Smooth muscle cell of the brain vasculature (primary cell): ENCODE measurements around the gene HSDL2.

Experiments
- DNase-seq: peaks from one replicate; pipeline ENCODE4 v3.0.0-alpha.2; 2012; ENCODE audit warnings: low read depth, low spot score

HSDL2 gene

DNA sequence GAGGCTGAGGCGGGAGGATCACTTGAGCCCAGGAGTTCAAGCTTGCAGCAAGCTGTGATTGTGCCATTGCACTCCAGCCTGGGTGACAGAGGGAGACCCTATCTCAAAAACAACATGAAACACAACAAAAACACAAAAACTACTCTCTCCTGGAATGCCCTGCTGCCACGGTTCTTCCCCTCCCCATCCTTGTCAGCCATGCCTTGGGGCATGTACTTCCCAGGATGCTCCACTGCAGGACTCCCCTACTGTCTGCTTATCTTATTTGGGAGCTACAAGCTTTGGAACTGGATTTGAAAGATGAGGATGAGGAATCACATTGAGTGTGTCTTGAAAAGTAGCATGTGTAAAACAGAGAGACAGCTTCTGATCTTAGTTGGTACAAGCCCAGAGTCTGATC, 66.6 kb downstream of the HSDL2 start:
- DNase-seq = no peak

DNA sequence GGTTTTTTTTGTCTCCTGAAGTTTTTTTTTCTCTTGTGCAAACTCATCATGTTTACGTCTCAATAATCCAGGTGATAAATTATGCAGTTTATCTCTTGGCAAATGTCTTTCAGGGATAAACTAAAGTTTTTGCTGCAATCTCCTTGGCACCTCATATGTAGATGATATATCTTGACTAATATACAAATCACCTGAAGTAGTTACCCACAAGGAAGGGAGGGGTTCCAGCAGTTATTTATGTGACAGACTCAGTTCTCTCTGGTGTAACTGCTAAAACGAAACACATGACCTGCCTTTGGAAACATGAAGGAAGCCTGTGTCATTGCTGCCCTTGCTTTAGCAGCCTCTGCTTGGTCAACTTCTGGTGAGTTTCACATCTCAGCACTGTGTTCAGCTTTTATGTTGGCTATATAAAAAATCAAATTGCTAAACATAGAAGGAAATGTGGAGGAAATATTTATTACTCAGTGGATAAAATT, 67.4 kb downstream of the HSDL2 start:
- no peak for DNase-seq

DNA sequence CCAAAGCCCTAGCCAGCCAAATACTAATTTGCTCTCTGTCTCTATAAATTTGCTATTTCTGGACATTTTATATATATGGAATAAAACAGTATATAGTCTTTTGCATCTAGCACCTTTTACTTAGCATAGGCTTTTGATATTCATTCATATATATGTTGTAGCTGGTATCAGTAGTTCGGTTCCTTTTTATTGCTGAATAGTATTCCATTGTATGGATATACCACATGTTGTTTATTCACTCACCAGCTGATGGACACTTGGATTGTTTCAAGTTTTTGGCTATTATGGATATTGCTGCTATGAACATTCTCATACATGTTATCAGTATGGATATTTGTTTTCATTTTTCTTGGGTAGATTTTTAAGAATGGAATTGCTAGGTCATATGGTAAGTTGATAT, 82.9 kb downstream of the HSDL2 start:
- no peak for DNase-seq

DNA sequence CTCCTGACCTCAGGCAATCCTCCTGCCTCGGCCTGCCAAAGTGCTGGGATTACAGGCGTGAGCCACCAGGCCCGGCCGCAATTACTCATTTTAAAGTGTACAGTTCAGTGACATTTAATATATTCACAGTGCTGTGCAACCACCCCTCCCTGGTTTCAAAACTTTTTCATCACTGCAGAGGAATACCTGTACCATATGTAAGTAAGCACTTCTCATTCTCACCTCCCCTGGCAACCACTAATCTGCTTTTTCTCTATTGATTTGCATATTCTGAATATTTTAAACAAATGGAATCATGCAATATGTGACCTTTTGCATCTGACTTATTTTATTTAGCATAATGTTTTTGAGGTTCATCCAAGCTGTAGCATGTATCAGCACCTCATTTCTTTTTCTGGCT, 85.4 kb downstream of the HSDL2 start:
- DNase-seq = no peak

DNA sequence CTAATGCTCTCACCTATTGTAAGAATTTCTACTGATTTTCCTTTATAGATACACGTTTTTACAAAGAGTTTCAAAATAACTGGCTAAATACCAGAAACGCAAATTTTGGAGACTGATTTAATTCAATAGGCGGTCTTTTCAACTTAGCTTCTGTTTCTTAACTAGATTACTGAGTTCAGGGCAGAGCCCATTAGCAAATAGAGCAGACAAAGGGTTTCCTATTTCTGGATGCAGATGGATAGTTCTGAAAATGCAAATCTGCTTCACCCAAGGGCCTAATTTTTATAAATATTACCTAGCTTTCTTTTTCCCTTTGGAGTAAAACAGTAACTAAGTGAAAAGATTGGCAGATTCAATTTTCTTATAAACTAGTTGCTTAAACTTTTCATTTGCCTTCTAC, 93.1 kb downstream of the HSDL2 start:
- DNase-seq = no peak

DNA sequence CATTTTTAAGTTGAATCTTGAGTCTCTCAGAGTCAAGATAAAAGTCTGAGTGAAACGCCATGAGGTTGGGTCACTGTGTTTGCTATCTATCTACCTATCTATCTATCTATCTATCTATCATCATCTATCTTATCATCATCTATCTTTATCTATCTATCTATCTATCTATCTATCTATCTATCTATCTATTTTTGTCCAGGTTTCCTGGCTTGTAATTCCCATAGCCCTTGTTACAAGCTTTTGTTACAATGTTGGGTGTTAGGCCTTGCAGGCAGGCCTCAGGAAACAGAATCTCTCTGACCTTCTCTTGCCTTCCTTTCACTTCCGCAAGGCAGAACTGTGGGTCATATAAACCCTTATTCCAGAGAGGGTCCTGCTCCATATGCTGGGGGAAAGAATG, 94.1 kb downstream of the HSDL2 start:
- DNase-seq = no peak

DNA sequence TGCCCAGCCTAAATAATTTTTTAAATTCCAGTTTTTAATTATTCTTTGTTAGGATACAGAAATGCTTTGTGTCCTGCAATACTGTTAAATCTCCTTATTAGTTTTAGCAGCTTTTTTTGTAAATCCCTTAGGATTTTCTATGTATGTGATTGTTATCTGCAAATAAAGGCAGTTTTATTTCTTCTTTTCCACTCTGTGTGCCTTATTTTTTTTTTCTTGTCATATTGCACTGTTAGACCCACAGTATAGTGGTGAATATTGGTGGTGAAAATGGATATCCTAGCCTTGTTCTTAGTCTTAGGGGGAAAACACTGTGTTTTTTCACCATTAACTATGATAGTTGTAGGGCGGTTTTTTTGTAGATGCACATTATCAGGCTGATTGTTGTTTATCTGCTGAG, 95.4 kb downstream of the HSDL2 start:
- no peak for DNase-seq

DNA sequence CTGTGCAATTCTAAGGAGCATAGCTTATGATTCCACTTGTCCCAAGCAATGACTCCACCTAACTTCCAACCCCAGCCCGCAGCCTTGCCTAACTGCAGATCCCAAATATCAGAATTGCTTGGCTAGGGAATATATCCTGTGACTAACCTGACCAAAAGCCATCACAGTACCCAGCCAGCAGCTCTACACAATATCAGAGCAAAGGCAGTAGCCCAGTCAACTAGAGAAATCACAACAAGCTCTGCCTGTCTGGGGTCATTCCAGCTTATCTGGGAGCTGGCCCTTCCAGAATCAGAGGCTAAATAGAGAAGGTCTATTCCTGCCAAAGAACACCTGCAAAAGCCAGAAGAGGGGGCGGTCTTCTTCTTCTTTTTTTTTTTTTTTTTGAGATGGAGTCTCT, 97.4 kb downstream of the HSDL2 start:
- no peak for DNase-seq

DNA sequence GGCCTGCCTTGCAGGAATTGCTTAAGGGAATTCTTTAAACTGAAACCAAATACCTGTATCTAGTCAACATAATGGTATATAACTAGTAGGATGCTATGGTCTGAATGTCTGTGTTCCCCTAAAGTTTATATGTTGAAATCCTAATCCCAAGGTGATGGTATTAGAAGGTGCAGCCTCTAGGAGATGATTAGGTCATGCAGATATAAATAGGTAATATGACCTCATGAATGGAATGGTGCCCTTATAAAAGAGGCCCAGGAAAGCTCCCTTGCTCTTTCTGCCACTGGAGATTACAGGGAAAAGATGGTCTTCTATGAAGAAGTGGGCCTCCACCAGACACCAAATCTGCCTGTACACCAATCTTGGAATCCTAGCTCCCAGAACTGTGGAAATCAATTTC, 99.3 kb downstream of the HSDL2 start:
- no peak for DNase-seq

DNA sequence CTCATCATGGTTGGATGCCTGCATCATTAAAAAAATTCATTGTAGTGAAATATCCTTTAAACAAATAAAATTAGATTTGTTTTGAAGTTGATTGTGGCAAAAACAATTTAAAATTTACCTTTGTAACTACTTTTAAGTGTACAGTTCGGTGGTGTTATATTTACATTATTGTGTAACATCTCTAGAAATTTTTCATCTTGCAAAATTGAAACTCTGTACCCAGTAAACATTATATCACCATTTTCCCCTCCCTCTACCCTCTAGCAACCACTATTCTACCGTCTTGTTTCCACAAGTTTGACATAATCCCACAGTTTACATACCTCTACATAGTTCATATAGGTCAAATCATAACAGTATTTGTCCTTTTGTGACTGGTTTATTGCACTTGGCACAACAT, 104.7 kb downstream of the HSDL2 start:
- DNase-seq = no peak

DNA sequence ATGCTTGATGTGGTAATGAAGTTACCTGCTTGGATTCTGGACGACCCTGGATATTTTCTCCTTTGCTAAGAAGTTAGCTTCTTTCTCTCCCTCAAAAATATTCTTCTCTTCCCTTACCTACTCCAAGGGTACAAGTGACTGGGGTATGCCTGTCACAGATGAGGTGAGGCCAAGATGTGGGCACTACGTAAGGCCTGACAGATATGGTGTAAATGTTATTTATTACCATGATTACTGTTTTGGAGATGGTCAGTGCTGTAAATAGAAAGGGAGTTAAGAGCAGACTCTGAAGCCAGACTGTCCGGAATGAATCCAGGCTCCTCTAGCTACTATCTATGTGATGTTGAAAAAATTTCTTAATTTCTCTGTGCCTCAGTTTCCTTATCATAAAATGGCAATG, 105.7 kb downstream of the HSDL2 start:
- no peak for DNase-seq

DNA sequence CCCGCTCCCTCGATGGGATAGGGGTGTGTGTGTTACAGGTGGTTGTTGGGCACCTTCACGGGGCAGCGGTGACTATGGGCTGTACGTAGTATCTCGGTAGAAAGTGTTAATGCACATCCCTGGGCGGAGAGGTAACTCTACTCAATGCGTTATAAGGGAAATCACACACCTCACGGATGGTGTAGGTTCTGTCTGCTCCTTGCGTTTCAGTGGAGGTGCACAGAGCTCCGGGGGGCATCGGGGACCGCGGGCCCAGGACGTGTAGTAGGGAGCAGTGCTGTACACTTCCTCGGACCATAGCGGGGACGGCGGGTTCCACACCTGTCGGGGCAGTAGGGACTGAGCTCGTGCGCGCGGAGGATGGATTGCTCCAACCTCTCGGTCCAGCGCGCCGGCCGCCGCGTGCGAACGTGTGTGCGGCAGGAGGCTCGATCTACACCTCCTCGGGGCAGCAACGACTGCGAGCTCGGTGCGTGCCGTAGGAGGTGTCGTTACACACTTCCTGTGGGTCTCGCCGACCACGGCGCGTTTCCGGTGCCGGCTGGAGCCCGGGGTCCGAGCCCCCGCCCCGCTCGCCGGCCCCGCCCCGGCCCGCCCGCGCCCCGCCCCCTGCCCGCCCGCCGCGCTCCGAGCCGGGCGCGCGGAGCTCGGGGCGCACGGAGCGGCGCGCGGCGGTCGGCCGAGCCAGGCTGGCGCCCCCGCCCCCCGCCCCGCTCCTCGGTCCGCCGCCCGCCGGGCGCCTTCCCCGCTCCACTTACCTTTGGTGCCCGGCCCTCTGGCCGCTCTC, 106.5 kb downstream of the HSDL2 start, which contains the start of gene KIAA1958:
TSS of gene KIAA1958 (plus strand) at position 607 of the 787 bp plus-strand sequence. CDS start 87,254 bp downstream, outside the sequence.
- DNase-seq = no peak

DNA sequence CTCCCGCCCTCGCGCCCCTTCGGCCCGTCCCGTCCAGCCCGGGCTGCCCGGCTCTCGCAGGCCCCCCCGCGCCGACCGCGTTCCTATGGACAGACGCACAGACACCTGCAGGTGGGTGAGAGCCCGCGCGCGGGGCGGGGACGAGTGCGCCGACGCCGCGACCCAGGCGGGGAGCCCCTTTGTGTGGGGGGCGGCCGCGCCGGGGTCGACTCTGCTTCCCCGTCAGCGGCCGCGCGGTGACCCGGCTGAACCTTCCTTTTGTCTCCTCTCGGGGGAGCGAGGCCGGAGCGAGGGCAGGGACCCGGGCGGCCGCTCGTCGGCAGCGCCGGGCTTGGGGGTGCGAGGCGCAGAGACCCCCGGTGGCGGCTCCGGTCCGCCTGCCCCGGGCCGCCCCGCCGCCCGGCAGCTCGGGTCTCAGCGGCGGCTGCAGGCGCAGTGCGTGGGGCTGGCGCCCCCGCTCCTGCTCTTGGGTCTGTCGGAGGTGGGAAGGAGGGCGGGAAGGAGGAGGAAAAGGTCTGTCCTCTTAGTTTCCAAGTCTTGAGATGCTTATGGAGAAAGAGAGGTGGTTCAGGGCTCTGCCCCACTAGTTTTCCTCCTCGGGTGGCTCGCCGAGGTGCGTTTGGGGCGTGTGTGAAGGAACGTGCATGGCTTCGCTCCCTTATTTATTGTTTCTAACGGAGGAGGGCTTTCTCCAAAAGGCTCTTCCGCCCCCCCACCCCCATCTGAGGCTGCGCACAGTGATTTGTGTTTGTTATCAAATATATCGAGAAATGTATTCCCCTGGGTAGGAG, 107.3 kb downstream of the HSDL2 start:
- DNase-seq = no peak

DNA sequence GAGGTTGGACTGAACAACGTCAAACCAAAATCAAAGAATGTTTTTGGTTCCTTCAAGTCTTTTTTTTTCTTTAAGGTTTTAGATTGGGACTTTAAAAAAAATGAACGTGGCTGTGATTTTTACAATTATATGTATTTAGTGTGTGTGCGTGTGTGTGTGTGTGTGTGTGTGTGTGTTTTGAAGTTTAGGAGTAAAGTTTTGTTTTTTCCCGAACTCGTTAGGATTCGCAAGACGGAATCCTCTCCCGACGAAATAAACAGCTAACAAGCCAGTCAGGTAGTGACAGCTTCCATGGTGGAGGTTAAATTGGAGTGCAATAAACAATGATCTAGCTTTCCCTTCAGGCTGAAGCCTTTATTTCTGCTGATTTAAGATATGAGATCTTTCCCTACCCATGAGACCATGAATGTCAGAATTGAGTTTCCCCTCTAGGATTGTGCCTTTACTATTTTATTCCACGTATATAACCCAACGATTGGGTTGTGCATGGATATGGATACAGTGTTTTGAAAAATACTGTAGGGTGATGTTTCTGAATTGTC, 108.0 kb downstream of the HSDL2 start:
- DNase-seq = no peak

DNA sequence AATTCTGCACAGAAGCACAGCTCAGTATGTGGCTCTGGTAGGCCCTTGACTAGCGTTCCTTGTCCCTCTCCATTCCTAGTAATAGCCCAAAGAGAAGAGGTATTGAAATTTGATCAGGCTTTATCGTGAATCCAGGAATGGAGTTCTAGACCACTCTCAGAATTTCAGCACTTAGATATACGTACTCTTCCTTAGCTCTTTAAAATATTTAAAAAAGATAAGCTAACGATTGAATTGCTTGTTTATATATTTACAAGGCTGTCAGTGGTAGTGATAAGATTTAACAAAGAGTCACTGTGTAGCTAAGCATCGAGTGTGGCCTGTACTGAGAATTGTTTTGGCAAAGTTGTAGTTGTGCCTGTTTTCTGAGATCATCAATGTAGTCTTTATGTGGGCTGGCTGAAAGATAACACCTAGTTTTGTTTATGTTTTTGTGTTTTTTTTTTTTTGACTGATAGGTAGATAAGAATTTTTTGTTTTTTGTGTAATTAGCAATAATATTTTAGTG, 109.2 kb downstream of the HSDL2 start:
- no peak for DNase-seq

DNA sequence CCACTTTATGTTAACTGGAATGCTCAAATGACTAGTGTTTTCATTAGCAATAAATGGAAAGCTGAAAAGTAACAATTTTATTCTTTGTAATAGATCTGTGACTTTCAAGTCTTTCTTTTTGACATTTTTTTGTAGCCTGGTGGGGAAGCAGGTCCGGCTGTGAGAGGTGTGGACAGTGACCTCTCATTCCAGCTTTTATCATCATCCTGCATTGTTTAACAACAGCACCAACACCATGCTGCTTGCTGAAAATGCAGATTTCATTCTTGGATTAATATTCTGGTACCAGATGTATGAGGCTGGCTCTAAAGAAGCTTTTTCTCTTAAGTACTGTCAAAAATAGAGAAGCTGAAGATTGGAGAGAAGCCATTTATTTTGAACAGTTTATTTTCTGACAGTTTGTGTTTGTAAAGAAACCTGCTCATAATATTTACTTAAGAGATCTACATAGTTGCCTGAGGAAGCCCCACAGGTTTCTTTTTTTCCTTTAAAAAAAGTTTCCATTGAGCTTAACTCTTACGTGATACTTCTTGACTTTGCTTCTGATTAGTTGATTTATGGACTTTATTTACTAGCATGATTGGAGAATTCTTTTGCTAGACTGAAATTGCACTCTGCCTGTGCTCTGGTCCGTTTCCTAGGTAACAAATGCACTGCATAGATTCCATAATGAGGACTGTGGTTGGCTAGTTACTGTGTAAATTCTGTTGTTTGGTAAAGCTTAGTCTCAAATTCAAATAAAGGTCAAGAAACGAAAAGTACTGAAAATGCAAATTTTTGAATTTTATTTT, 110.2 kb downstream of the HSDL2 start:
- DNase-seq = no peak

DNA sequence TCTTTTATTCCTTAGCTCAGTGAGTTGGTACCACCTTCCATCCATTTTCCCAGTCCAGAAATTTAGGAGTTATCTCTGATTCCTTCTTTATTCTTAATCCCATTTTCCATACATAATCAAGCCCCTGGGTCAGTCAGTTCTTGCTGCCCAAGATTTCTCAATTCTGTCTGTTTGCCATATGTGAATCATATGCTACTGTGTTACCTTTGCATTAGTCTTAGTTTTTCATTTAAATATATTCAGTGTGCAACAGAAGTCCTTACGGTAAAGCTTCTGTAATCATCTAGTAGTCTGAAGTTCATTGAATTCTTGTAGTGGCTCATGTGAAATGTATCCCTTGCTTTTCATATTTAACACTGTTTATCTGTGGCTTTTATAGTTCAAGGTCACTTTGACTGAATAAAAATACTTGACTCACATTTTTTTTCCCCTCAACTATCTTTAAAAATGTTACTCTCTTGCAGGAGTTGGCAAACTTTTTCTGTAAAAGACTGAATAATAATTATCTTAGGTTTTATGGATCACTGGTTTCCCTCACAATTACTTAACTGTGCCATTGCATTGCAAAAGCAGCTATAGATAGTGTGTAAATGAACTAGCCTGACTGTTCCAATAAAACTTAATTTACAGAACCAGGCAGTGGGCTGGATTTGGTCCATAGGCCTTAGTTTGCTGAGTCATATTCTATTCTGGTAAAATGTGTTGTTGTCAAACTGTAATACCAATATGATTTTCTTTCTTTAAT, 113.7 kb downstream of the HSDL2 start:
- DNase-seq = no peak

DNA sequence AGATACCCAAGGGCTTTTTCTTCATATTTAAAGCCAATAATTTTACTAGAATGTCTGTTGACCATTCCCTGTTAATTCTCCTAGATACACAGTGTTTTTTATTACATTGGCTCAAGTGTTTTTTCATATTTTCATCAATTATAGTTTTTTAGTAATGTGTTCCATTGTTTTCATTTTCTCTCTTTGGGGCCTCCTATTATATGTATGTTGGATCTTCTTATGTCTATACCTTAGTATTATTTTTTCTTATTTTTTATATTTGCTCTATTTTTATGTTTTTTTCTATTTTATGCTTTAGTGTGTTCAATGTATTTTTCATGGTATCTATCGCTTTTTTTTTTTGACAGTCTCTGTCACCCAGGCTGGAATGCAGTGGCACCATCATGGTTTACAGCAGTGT, 114.2 kb downstream of the HSDL2 start:
- no peak for DNase-seq

DNA sequence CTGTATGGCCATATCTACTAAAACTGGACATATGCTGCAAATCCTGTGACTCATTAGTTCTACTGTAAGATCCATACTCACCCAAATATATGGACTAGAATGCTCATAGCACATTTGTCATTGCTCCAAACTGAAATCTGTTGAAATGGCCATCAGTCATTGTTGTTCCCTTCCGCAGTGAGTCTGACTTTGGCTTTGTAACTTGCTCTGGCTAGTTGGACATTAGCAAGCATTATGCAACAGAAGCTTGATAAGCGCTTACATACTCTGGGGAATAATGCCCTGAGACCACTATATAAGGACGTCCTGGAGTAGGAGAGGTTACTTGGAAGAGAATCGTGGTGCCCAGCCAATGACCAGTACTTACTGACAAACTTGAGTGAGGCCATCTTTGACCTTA, 115.7 kb downstream of the HSDL2 start:
- no peak for DNase-seq

DNA sequence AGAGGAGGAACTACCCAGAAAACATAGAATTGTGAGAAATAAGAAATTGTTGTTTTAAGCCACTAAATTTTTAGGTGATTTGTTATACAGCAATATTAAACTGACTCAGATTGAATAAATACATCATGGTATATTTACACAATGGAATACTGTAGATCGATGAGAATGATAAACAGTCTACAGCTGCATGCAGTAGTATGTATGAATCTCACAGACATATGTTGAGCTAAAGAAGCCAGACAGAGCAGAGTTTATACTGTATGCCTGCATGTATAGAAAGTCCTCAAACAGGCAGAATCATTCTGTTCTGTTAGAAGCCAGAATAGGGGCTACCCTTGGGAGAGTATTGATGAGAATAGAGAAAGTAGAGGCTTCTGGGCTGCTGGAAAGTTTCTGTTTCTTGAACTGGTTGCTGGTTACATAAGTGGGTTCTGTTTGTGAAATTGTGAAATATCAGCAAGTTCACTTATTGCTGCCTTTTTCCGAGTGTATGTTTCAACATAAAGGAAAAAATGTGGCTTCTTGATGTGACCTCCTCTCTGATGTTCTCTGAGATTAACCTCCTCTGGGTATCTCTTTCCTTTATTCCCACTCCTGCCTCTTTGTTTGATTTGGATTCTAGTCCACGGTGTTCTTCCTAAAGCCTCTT, 116.3 kb downstream of the HSDL2 start:
- DNase-seq = no peak
